PC-9 (cell line): Measurements from ENCODE around the gene CD36. TPM values are rescaled to one million over a fixed set of nuclear protein-coding genes. Genes with fewer than 3 reads are reported as not detected.

ENCODE experiments used
- BruUV-seq: library from RNA; stranded (reverse); fragments of 400-500 nt; replicated peaks from 2 replicates; lab custom pipeline; 2021; lab: Mats Ljungman, UMichigan
- CTCF ChIA-PET: fragments of 300-600 bp; sonication (Branson Sonifier 250); formaldehyde crosslinking; loops from one replicate; lab custom pipeline; 2022; ENCODE audit warnings: antibody characterized with exemption; lab: Charles Lee
- POLR2A ChIA-PET: fragments of 300-600 bp; sonication (Branson Sonifier 250); formaldehyde crosslinking; loops from one replicate; lab custom pipeline; 2022; ENCODE audit warnings: antibody characterized with exemption; ENCODE audit not compliant: unreplicated experiment; lab: Charles Lee
- DNase-seq, 2 experiments: peaks; one replicate each; pipeline versions ENCODE4 v3.0.0 to v3.0.0-alpha.2; 2015 to 2022; ENCODE audit warnings: mixed read lengths in 1 of 2
- H2AFZ ChIP-seq: fragments of 200-600 bp; sonication (generic); 2 replicates; pipeline ENCODE4 v1.8.1; 2017; ENCODE audit warnings: antibody characterized with exemption
- H3F3A ChIP-seq: fragments of 200-600 bp; sonication (generic); 2 replicates; pipeline ENCODE4 v1.8.1; 2017; ENCODE audit warnings: antibody characterized with exemption, mild to moderate bottlenecking, low read depth; ENCODE audit not compliant: insufficient read depth
- H3K27ac ChIP-seq: fragments of 200-600 bp; sonication (generic); 2 replicates; pipeline ENCODE4 v1.6.1; 2016; ENCODE audit warnings: mixed run types
- H3K27me3 ChIP-seq: fragments of 200-600 bp; sonication (generic); 2 replicates; pipeline ENCODE4 v1.6.1; 2016; ENCODE audit warnings: low read depth, mixed run types; ENCODE audit not compliant: insufficient read depth
- H3K36me3 ChIP-seq: fragments of 200-600 bp; sonication (generic); 2 replicates; pipeline ENCODE4 v1.6.1; 2016; ENCODE audit warnings: low read depth, mixed run types
- H3K4me1 ChIP-seq: fragments of 200-600 bp; sonication (generic); replicated peaks from 2 replicates; pipeline ENCODE4 v1.6.1; 2016; ENCODE audit warnings: mixed run types; ENCODE audit not compliant: insufficient read depth
- H3K4me2 ChIP-seq: fragments of 200-600 bp; sonication (generic); 2 replicates; pipeline ENCODE4 v1.6.1; 2017; ENCODE audit warnings: mixed run types
- H3K4me3 ChIP-seq: fragments of 200-600 bp; sonication (generic); 2 replicates; pipeline ENCODE4 v1.6.1; 2016; ENCODE audit warnings: mixed run types
- H3K79me2 ChIP-seq: fragments of 200-600 bp; sonication (generic); 2 replicates; pipeline ENCODE4 v1.6.1; 2017; ENCODE audit warnings: low read depth, mixed run types
- H3K9me2 ChIP-seq: fragments of 200-600 bp; sonication (generic); 2 replicates; pipeline ENCODE4 v1.8.1; 2017; ENCODE audit warnings: mild to moderate bottlenecking; ENCODE audit not compliant: insufficient read depth
- H3K9me3 ChIP-seq: fragments of 200-600 bp; sonication (generic); 2 replicates; pipeline ENCODE4 v1.8.1; 2016; ENCODE audit warnings: low read depth; ENCODE audit not compliant: insufficient read depth
- H4K20me1 ChIP-seq: fragments of 200-600 bp; sonication (generic); 2 replicates; pipeline ENCODE4 v1.8.1; 2017; ENCODE audit not compliant: insufficient read depth
- CTCF ChIP-seq: fragments of 200-600 bp; sonication (generic); conservative IDR thresholded peaks from 2 replicates; pipeline ENCODE4 v1.6.1; 2017; ENCODE audit warnings: mixed run types, antibody characterized with exemption, mild to moderate bottlenecking, moderate library complexity
- EZH2 ChIP-seq: fragments of 200-600 bp; sonication (generic); IDR thresholded peaks from 2 replicates; pipeline ENCODE4 v1.8.0; 2017; ENCODE audit warnings: antibody characterized with exemption, low read depth
- intact Hi-C: fragments of 100-400 bp; cut with micrococcal nuclease; formaldehyde crosslinking; loops from one replicate; pipeline ENCODE4 v1.10.0; 2022; ENCODE audit not compliant: unreplicated experiment
- total RNA-seq: library from RNA; stranded (reverse); gene quantifications from 2 replicates; pipeline ENCODE4 v1.2.3, GENCODE V29; 2021

The CD36 gene
- total RNA-seq, 1 experiment from 2014 or later = 0.28 TPM

DNA sequence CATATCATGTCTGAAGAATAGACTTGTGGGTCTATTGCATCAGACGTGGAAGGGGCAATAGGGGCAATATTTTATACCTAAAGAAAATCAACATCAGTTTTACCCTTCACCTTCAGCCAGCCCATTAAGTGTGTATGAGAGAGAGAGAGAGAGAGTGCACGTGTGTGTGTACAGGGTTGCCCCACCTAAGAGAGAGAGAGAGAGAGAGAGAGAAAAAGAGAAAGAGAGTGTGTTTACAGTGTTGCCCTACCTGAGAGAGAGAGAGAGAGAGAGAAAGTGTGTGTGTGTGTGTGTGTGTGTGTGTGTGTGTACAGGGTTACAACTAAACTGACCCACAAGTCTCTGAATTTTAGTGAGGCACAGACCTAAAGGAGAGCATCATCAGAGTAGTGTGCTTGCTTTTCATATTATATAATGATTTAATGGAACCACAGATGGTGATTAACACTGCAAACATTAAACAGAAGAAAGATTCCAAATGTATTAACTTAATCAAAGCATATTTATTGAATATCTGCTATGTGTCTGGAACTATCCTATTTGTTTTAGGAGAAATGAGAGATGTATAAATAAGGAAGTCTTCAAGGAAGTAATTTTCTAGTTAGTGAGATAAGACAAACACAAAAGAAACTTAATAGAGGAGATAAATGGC lies 66.8 kb downstream of the CD36 start:
- Histone ChIP-seq H3K36me3 (no peaks in the 10 kb centered on the region), H3K9me2 (no peaks in the 10 kb centered on the region), H4K20me1 (no peaks in the 10 kb centered on the region), H3K79me2 (no peaks in the 10 kb centered on the region), H3K4me2 (no peak overlapping the region), H3K4me1 (no peaks in the 10 kb centered on the region), H3K27me3 (no peaks in the 10 kb centered on the region), H3K9me3 (no peaks in the 10 kb centered on the region), H3F3A (no peaks in the 10 kb centered on the region), H2AFZ (no peak overlapping the region), H3K27ac (no peak overlapping the region), H3K4me3 (no peak overlapping the region)
- TF ChIP-seq EZH2 (no peak), CTCF (no peak)
- ChIA-PET POLR2A (no interaction called here), CTCF (no interaction called here)
- DNase-seq = no peak
- BruUV-seq = no TSS peak
- intact Hi-C loops = no loop called here

DNA sequence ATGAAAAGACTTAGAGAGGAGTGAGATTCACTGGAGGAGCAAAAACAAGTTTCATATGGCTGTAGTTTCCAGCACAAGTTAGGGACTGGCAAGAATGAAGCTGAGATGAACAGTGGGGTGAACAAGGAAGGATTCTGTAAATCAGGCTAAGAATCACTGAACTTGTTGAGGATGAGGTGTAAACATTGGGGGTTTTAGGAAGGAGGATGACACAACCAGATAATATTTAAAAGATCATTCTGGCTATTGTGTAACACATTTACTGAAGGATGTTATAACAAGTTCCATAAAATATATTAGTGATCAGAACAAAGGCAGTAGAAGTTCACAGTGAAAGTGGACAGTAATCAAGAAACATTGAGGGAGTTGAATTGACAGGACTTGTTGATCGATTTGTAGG lies 68.9 kb downstream of the CD36 start:
- TF ChIP-seq EZH2 = no peak
- no peak for TF ChIP-seq CTCF
- ChIA-PET POLR2A (no interaction called here), CTCF (interaction anchor here (0.7 kb wide), 1 partner anchor 581 kb away, joined by 4 read pairs; no protein-coding TSS in a partner anchor)
- Histone ChIP-seq H3K79me2 (no peaks in the 10 kb centered on the region), H3K9me3 (no peaks in the 10 kb centered on the region), H3K27me3 (no peaks in the 10 kb centered on the region), H2AFZ (no peak overlapping the region), H3F3A (no peaks in the 10 kb centered on the region), H3K4me3 (no peak overlapping the region), H3K9me2 (no peaks in the 10 kb centered on the region), H3K4me1 (no peaks in the 10 kb centered on the region), H3K36me3 (no peaks in the 10 kb centered on the region), H3K4me2 (no peak overlapping the region), H4K20me1 (no peaks in the 10 kb centered on the region), H3K27ac (no peak overlapping the region)
- BruUV-seq = no TSS peak
- intact Hi-C loops = no loop called here
- DNase-seq = no peak

GRCh38 chr7:80708123-80708522 lies 69.7 kb downstream of the CD36 start:
- BruUV-seq = no TSS peak
- TF ChIP-seq EZH2 (no peak), CTCF (no peak)
- Histone ChIP-seq H4K20me1 (no peaks in the 10 kb centered on the region), H3F3A (no peaks in the 10 kb centered on the region), H3K4me2 (no peak overlapping the region), H3K4me3 (no peak overlapping the region), H3K9me3 (no peaks in the 10 kb centered on the region), H3K9me2 (no peaks in the 10 kb centered on the region), H3K27me3 (no peaks in the 10 kb centered on the region), H2AFZ (no peak overlapping the region; the same call in 1 of the 2 replicates), H3K27ac (no peak overlapping the region), H3K4me1 (no peaks in the 10 kb centered on the region), H3K36me3 (no peaks in the 10 kb centered on the region), H3K79me2 (no peaks in the 10 kb centered on the region)
- ChIA-PET CTCF (no interaction called here), POLR2A (no interaction called here)
- intact Hi-C loops = no loop called here
- no peak for DNase-seq
